Keratinocyte (primary cell): ENCODE data around the gene PARP11. TPM values are rescaled to one million over a fixed set of nuclear protein-coding genes. Genes with fewer than 3 reads are reported as not detected.

Source experiments
- DNase-seq: peaks from one replicate; pipeline ENCODE4 v3.0.0-alpha.2; 2011; ENCODE audit warnings: low read depth, missing footprints, low spot score
- FAIRE-seq: peaks from 2 replicates; lab custom pipeline; 2011; peaks lifted over from hg19 to GRCh38; lab: Jason Lieb, UNC
- H2AFZ ChIP-seq: 2 replicates; pipeline ENCODE4 v1.6.0; 2012; ENCODE audit warnings: low read length, control low read depth, inconsistent platforms; ENCODE audit not compliant: control insufficient read depth
- H3K27ac ChIP-seq: 2 replicates; pipeline ENCODE4 v1.5.1; 2011; ENCODE audit warnings: low read length; ENCODE audit not compliant: control insufficient read depth, insufficient read depth
- H3K27me3 ChIP-seq: 3 replicates; pipeline ENCODE4 v1.6.0; 2011; ENCODE audit warnings: low read length; ENCODE audit not compliant: control insufficient read depth, insufficient read depth; ENCODE audit errors: extremely low read depth
- H3K36me3 ChIP-seq, 2 experiments: 2 replicates in 1 of 2; 3 replicates in 1 of 2; pipeline ENCODE4 v1.5.1; 2011; ENCODE audit warnings: low read length in 2 of 2, mild to moderate bottlenecking in 1 of 2; ENCODE audit not compliant: control insufficient read depth in 2 of 2, insufficient read depth in 2 of 2; ENCODE audit errors: extremely low read depth in 1 of 2
- H3K4me1 ChIP-seq: 3 replicates; pipeline ENCODE4 v1.5.1; 2011; ENCODE audit warnings: low read length; ENCODE audit not compliant: control insufficient read depth, insufficient read depth; ENCODE audit errors: extremely low read depth
- H3K4me2 ChIP-seq: 3 replicates; pipeline ENCODE4 v1.6.0; 2011; ENCODE audit warnings: low read depth, low read length; ENCODE audit not compliant: control insufficient read depth, insufficient read depth; ENCODE audit errors: extremely low read depth
- H3K4me3 ChIP-seq, 3 experiments: fragments of 200-600 bp in 1 of 3; sonication (generic) in 1 of 3; 2 replicates in 2 of 3; 3 replicates in 1 of 3; pipeline ENCODE4 v1.5.1; 2011 to 2016; ENCODE audit warnings: low read length in 3 of 3, mild to moderate bottlenecking in 3 of 3, control low read depth in 2 of 3, inconsistent platforms in 1 of 3, low read depth in 1 of 3, mixed read lengths in 1 of 3, mixed run types in 1 of 3, moderate library complexity in 1 of 3; ENCODE audit not compliant: control insufficient read depth in 2 of 3, insufficient read depth in 2 of 3; ENCODE audit errors: extremely low read depth in 1 of 3
- H3K79me2 ChIP-seq: 2 replicates; pipeline ENCODE4 v1.6.0; 2012; ENCODE audit warnings: low read length; ENCODE audit not compliant: control insufficient read depth, insufficient read depth
- H3K9ac ChIP-seq: 3 replicates; pipeline ENCODE4 v1.6.0; 2011; ENCODE audit warnings: low read length; ENCODE audit not compliant: control insufficient read depth, insufficient read depth; ENCODE audit errors: extremely low read depth
- H3K9me1 ChIP-seq: 3 replicates; pipeline ENCODE4 v1.6.0; 2011; ENCODE audit warnings: low read length; ENCODE audit not compliant: control insufficient read depth, insufficient read depth; ENCODE audit errors: extremely low read depth
- H3K9me3 ChIP-seq: 2 replicates; pipeline ENCODE4 v1.5.1; 2012; ENCODE audit warnings: low read depth, low read length; ENCODE audit not compliant: control insufficient read depth
- H4K20me1 ChIP-seq: 3 replicates; pipeline ENCODE4 v1.6.0; 2011; ENCODE audit warnings: low read length; ENCODE audit not compliant: control insufficient read depth, insufficient read depth; ENCODE audit errors: extremely low read depth
- CTCF ChIP-seq, 3 experiments: IDR thresholded peaks in 1 of 3; conservative IDR thresholded peaks in 1 of 3; optimal IDR thresholded peaks in 1 of 3; 2 replicates in 2 of 3; 3 replicates in 1 of 3; pipeline versions ENCODE3 to v1.5.1; 2011; ENCODE audit warnings: low read length in 3 of 3, mild to moderate bottlenecking in 3 of 3, moderate library complexity in 2 of 3, control low read depth in 1 of 3, inconsistent platforms in 1 of 3; ENCODE audit not compliant: insufficient read depth in 2 of 3; ENCODE audit errors: extremely low read depth in 1 of 3
- EZH2 ChIP-seq: IDR thresholded peaks from one replicate; pipeline ENCODE4 v1.6.1; 2012; ENCODE audit warnings: inconsistent platforms, mild to moderate bottlenecking, low read length, moderate library complexity
- dilution Hi-C: fragments of 300-500 bp; cut with MboI; formaldehyde crosslinking; loops from one replicate; pipeline ENCODE4 v1.7.0; 2020; ENCODE audit warnings: low sequenced_read_pairs; ENCODE audit not compliant: extremely low pct_ligation_motif_present
- polyA minus RNA-seq, 3 experiments: library from RNA; depleted of rRNA, polyadenylated mRNA; stranded (reverse); fragments of >200 nt; gene quantifications; 1 replicate in 1 of 3; 2 replicates in 1 of 3; 3 replicates in 1 of 3; pipeline ENCODE4 v1.2.3, GENCODE V29; 2011
- polyA plus RNA-seq, 5 experiments: library from polyadenylated mRNA; depleted of rRNA in 3 of 5; stranded (reverse) in 3 of 5; stranded (forward) in 1 of 5; unstranded in 1 of 5; fragments of >200 nt; gene quantifications; 1 replicate in 1 of 5; 2 replicates in 3 of 5; 3 replicates in 1 of 5; pipeline versions ENCODE4 v1.2.1 to v1.2.3, GENCODE V29; 2011 to 2012; ENCODE audit warnings: missing spikeins in 2 of 5, low read depth in 1 of 5, low replicate concordance in 1 of 5

Gene PARP11
- polyA plus RNA-seq = 3.5 to 5.4 TPM (median 3.9 TPM) in 3 replicates
- 1.5 TPM for polyA plus RNA-seq (2011; ENCODE audit: low read depth)
- 2.6 and 4.2 TPM in 2 replicates for polyA plus RNA-seq (2011; cell fraction: cytosol; rRNA removed)
- 2.8 and 3.1 TPM in 2 replicates for polyA plus RNA-seq (2011; cell fraction: nucleus; rRNA removed)
- 1.2 and 3.9 TPM in 2 replicates for polyA plus RNA-seq (2012; ENCODE audit: low replicate concordance)
- 2.4 to 5.1 TPM (median 3.0 TPM) in 3 replicates for polyA minus RNA-seq
- 2.1 TPM for polyA minus RNA-seq (2011; cell fraction: cytosol; rRNA and poly(A)+ RNA removed)
- polyA minus RNA-seq (2011; cell fraction: nucleus; rRNA and poly(A)+ RNA removed) = 3.5 and 7.6 TPM in 2 replicates

- Histone ChIP-seq H3K9me3 (no peaks in the 10 kb centered on the region), H3K4me2 (peak within 1 kb of the TSS; percentile 99), H3K9ac (peak within 1 kb of the TSS; percentile 77), H3K4me3 (peak within 1 kb of the TSS; percentile 76 to 92 (median 88)), H3K4me1 (peaks cover 11% of the 10 kb centered on the region), H3K36me3 (no peaks in the 10 kb centered on the region), H3K79me2 (peaks cover 12% of the 10 kb centered on the region), H2AFZ (peak within 1 kb of the TSS; percentile 86), H3K9me1 (no peaks in the 10 kb centered on the region), H4K20me1 (no peaks in the 10 kb centered on the region), H3K27ac (peak within 1 kb of the TSS; percentile 72), H3K27me3 (no peaks in the 10 kb centered on the region)
- FAIRE-seq (peak; percentile 84), DNase-seq (peak; percentile 38)
- dilution Hi-C loops = no loop called here
- TF ChIP-seq EZH2 = no peak
- no peak for TF ChIP-seq CTCF (optimal IDR thresholded peaks at IDR 0.05 in 1 of 3, IDR thresholded peaks at IDR 0.05 in 1 of 3, conservative IDR thresholded peaks at IDR 0.05 in 1 of 3; ENCODE audit: extremely low read depth in 1 of 3, insufficient read depth in 2 of 3, low read length in 3 of 3)
These were observed at the start of gene PARP11 for GRCh38 chr12:3872800-3873636. Gene PARP11, minus strand, starts transcription at chr12:3873399. Its CDS starts 170 bp downstream, at chr12:3873229.

GRCh38 chr12:3922033-3922432 lies 48.8 kb upstream of the PARP11 start:
- Histone ChIP-seq H3K4me2 (no peak overlapping the region), H4K20me1 (no peaks in the 10 kb centered on the region), H3K36me3 (no peaks in the 10 kb centered on the region), H3K9me1 (no peaks in the 10 kb centered on the region), H3K27ac (no peak overlapping the region), H3K4me3 (no peak overlapping the region), H3K4me1 (no peaks in the 10 kb centered on the region), H3K79me2 (no peaks in the 10 kb centered on the region), H3K9me3 (no peaks in the 10 kb centered on the region), H2AFZ (no peak overlapping the region), H3K9ac (no peak overlapping the region), H3K27me3 (peaks cover 9% of the 10 kb centered on the region)
- dilution Hi-C loops = no loop called here
- no peak for DNase-seq
- TF ChIP-seq CTCF (optimal IDR thresholded peaks at IDR 0.05 in 1 of 3, IDR thresholded peaks at IDR 0.05 in 1 of 3, conservative IDR thresholded peaks at IDR 0.05 in 1 of 3; ENCODE audit: extremely low read depth in 1 of 3, insufficient read depth in 2 of 3, low read length in 3 of 3) (no peak), EZH2 (no peak)
- no peak for FAIRE-seq
